Uterus (tissue), 2 donors: Measurements from ENCODE around the gene PEX5L.

Experiments
- CTCF ChIP-seq, 4 experiments: fragments of 200-600 bp in 2 of 4; fragments of 450-650 bp in 2 of 4; sonication (generic) in 2 of 4; IDR thresholded peaks; one replicate each; pipeline ENCODE4 v1.5.1; 2016 to 2019; ENCODE audit warnings: antibody characterized with exemption in 4 of 4, mild to moderate bottlenecking in 2 of 4, moderate library complexity in 1 of 4
- POLR2A ChIP-seq, 2 donors: fragments of 450-650 bp; IDR thresholded peaks; one replicate each; pipeline ENCODE4 v1.6.1; 2016; ENCODE audit warnings: antibody characterized with exemption in 2 of 2, mild to moderate bottlenecking in 1 of 2, moderate library complexity in 1 of 2

- TF ChIP-seq CTCF (IDR thresholded peaks at IDR 0.05) (no peak), POLR2A (IDR thresholded peaks at IDR 0.05) (no peak)
Observed at GRCh38 chr3:179957264-179957845, 79.4 kb downstream of the PEX5L start.
